Kidney epithelial cell (primary cell): ENCODE data around the gene SLC26A8. TPM values are rescaled to one million over a fixed set of nuclear protein-coding genes. Genes with fewer than 3 reads are reported as not detected.

Source experiments
- DNase-seq: peaks from one replicate; pipeline ENCODE4 v3.0.0-alpha.2; 2010; ENCODE audit warnings: low read depth
- H3K27me3 ChIP-seq: 2 replicates; pipeline ENCODE4 v1.6.0; 2011; ENCODE audit warnings: low read length; ENCODE audit not compliant: control insufficient read depth, insufficient read depth
- H3K36me3 ChIP-seq: 2 replicates; pipeline ENCODE4 v1.5.1; 2011; ENCODE audit warnings: low read length; ENCODE audit not compliant: control insufficient read depth, insufficient read depth
- H3K4me3 ChIP-seq: 2 replicates; pipeline ENCODE4 v1.5.1; 2011; ENCODE audit warnings: low read depth, mild to moderate bottlenecking, control low read depth, low read length
- total RNA-seq: library from RNA; depleted of rRNA; stranded (reverse); fragments of >200 nt; gene quantifications from 2 replicates; pipeline ENCODE4 v1.2.3, GENCODE V29; 2015
- TF ChIP-seq, protein P1 (sequence below): IDR thresholded peaks from 2 replicates; pipeline ENCODE4 v1.5.1; 2011; ENCODE audit warnings: mild to moderate bottlenecking, moderate library complexity, low read length, control low read depth, inconsistent platforms; ENCODE audit not compliant: insufficient read depth, poor library complexity, severe bottlenecking

SLC26A8 gene
- total RNA-seq, 1 donor from 2014 or later = not detected

DNA sequence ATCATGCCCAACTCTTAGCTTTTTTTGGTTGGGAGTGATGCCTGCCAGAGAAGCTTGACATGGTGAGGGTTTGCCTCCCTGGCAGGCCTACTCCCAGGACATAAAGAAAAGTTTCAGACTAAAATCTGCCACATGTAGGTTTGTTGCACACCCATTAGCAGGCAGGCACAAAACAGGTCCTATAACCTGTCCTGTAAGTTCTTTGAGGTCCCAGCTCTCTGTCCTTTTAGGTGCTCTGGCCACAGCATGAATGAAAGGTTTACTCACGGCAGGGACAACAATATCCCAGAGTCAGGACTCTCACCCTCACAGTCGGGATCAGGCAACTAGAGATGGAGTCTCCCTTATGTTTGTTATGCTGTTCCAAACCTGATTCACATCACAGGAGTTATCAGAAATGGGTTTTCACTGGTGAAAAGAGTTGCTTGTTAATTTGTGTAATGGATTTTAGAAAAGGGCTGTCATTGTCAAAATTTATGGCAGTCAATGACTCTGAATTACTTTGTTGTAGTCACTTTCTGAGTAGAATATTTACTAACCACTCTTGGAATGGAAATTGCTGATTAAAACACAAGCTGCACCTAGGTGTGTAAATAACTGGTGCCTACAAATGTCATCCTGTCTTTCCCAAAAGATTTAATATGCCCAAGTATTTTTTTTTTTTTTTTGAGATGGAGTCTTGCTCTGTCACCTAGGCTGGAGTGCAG lies 97.8 kb downstream of the SLC26A8 start:
- Histone ChIP-seq H3K27me3 (no peaks in the 10 kb centered on the region), H3K4me3 (no peak overlapping the region), H3K36me3 (no peaks in the 10 kb centered on the region)
- TF ChIP-seq, protein P1, sequence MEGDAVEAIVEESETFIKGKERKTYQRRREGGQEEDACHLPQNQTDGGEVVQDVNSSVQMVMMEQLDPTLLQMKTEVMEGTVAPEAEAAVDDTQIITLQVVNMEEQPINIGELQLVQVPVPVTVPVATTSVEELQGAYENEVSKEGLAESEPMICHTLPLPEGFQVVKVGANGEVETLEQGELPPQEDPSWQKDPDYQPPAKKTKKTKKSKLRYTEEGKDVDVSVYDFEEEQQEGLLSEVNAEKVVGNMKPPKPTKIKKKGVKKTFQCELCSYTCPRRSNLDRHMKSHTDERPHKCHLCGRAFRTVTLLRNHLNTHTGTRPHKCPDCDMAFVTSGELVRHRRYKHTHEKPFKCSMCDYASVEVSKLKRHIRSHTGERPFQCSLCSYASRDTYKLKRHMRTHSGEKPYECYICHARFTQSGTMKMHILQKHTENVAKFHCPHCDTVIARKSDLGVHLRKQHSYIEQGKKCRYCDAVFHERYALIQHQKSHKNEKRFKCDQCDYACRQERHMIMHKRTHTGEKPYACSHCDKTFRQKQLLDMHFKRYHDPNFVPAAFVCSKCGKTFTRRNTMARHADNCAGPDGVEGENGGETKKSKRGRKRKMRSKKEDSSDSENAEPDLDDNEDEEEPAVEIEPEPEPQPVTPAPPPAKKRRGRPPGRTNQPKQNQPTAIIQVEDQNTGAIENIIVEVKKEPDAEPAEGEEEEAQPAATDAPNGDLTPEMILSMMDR = no peak
- no peak for DNase-seq

DNA sequence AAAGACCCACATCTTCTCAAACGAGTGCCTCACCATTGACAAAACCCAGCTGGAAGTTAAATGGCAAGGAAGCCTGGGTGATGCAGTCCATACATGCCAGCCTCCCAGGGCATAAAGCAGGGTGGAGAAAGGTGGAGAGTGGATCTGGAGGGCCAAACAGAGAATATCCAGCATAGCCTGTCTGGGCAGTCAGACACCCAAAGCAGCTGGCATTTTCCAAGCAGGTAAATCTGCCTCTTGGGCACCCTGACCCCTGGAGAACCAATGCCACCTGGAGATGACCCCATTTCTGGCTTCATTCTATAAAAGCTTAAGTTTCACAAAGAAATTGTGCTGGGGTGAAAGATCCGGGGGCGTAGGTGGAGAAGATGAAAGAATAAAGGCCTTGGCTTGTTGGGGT lies 98.5 kb downstream of the SLC26A8 start:
- H3K4me3 ChIP-seq = no peak overlapping the region
- H3K36me3 ChIP-seq = no peaks in the 10 kb centered on the region
- no peak for DNase-seq
- TF ChIP-seq, protein P1 = no peak
- no peaks in the 10 kb centered on the region for H3K27me3 ChIP-seq

DNA sequence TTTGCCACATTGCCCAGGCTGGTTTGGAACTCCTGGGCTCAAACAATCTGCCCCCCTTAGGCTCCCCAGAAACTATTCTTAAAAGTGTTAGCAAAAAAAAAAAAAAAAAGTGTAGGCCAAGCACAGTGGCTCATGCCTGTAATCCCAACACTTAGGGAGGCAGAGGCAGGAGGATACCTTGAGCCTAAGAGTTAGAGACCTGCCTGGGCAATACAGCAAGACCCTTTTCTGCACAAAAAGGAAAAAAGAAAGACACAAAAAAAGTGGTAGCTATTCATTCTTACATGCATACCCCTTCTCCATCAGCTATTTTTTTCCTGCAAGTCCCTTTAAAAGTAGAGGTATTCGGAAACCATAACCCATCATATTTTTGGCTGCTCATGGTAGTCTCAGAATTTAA lies 100.3 kb downstream of the SLC26A8 start:
- Histone ChIP-seq H3K36me3 (no peaks in the 10 kb centered on the region), H3K4me3 (no peak overlapping the region), H3K27me3 (no peaks in the 10 kb centered on the region)
- no peak for DNase-seq
- TF ChIP-seq, protein P1 = no peak

DNA sequence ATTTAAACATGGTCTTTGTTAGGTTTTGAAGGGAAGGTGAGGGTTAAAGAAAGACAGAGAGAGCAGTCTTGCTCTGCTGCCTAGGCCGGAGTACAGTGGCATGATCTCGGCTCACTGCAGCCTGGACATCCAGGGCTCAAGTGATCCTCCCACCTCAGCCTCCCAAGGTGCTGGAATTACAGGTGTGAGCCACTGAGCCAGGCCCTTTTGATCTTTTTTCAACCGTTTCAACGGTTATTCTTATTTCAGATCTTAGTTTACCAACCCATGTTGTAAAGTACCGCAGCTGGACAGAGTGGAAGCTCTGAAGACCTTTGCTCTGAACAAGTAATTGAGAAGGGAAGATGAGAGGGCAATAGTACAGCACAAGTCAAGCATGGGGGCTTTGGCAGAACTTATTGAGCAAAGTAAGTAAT lies 102.3 kb downstream of the SLC26A8 start:
- DNase-seq = no peak
- Histone ChIP-seq H3K27me3 (no peaks in the 10 kb centered on the region), H3K4me3 (no peak overlapping the region), H3K36me3 (no peaks in the 10 kb centered on the region)
- TF ChIP-seq, protein P1 = no peak

DNA sequence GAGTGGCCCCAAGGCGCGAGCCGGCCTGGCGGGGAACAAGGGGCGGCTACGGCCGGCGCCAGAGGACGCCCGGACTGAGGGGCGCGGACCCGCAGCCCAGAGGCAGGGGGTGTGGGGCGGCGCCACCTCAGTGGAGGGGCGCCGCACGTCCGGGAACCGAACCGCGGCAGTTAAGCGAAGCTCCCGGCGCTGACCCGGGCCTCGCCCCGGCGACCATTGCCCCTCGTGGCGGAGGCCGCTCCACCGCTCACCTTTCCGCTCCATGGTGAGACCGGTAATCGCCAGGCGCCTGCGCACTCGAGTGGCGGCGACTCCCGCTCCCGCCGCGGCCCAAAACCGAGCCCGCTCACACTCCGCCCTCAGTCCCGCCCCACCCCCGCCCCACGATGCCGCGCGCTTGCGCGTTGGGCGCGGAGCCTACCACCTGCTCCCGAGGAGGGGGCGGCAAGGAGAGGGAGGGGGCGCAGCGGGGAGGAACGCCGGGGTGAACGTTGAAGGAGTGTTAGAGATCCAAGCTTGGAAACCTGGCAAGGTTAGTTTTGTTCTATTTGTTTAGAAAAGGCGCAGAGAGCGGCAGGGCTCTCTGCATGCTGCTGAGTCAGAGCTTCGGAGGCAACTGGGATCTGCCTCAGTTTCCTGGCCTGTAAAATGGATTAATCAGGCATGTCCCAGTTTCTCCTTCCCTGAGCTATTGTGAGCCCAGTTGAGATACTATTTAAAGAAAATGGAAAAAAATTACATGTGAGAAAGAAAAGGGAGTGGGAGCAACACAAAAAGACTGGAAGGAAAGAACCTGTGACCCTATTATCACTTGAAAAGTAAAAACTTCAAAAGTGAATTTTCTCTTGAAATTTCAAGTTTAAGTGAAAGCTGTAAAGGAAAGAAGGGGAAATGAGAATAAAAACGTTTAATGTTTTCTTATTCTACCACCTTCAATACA lies 103.4 kb downstream of the SLC26A8 start, which contains the start of gene SRPK1:
Gene SRPK1, minus strand, starts transcription at position 306 of the 940 bp plus-strand sequence. Its CDS starts 42 bp downstream, at position 264.
- TF ChIP-seq, protein P1 = no peak
- Histone ChIP-seq H3K36me3 (no peaks in the 10 kb centered on the region), H3K27me3 (no peaks in the 10 kb centered on the region), H3K4me3 (peak within 1 kb of the TSS; percentile 72)
- peak; percentile 45 for DNase-seq
